Measurements from ENCODE around the gene TCF7.

TCF7 gene

DNA sequence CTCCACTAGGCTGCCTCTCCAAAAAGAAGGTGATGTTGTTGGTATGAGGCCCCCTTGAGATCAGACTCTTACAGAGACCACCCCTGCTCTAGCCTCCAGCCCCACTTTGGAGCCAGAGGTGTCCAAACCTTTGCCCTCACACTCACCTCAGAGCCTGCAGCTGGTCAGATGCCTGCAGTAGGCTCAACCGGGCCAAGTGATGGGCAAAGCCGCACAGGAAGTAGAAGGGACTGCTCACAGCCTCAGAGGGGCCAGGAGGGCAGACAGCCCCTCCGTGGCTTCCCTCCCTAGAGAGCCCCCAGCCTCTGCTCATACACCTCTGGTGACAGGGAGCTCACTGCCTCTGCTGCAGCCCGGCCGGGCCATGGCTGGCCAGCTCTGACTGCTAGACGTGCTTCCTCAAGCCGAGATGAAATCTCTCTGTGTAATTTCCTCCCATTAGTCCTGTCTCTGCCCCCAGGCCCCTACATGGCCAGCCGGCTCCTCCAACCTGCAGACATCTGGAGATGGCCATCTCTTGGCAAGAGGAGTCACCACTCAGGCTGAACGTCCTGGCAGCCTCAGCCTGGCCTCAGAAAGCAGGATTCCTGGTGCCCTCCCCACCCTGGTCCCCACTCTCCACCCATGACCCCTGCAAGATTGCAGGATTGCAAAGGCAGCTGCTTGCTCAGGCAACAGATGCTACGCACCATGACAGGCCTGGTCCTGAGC lies 7.3 kb upstream of the TCF7 start:
- Histone ChIP-seq H3K27ac (ENCODE audit: low read depth, low read length) (no peak overlapping the region), H3K9me3 (ENCODE audit: insufficient read depth, low read depth, low read length) (no peaks in the 10 kb centered on the region), H4K12ac (ENCODE audit: low read depth, low read length) (no peak overlapping the region), H3K4me1 (ENCODE audit: control insufficient read depth in 1 of 2, insufficient read depth in 2 of 2, low read length in 2 of 2) (peaks cover 7 to 15% of the 10 kb centered on the region in 2 experiments), H3K4ac (ENCODE audit: low read depth, low read length) (no peak overlapping the region), H3K18ac (ENCODE audit: low read length) (no peak overlapping the region), H3K27me3 (ENCODE audit: insufficient read depth, low read length) (peaks cover 5% of the 10 kb centered on the region), H3K36me3 (ENCODE audit: control insufficient read depth in 1 of 2, insufficient read depth in 2 of 2, low read length in 2 of 2) (no peaks in the 10 kb centered on the region), H3K79me1 (ENCODE audit: low read length) (no peaks in the 10 kb centered on the region), H4K8ac (ENCODE audit: low read depth, low read length) (no peak overlapping the region), H2BK12ac (ENCODE audit: low read length) (no peak overlapping the region), H2BK120ac (ENCODE audit: insufficient read depth, low read length, poor library complexity) (no peak overlapping the region), H3K4me2 (ENCODE audit: low read length) (no peak overlapping the region), H3K23ac (ENCODE audit: low read length) (no peak overlapping the region), H3K9ac (ENCODE audit: low read length) (no peak overlapping the region), H4K91ac (ENCODE audit: low read depth, low read length) (no peak overlapping the region), H3K4me3 (ENCODE audit: low read depth, low read length) (no peak overlapping the region), H2BK5ac (ENCODE audit: low read depth, low read length, poor library complexity) (no peak overlapping the region), H2AFZ (ENCODE audit: insufficient read depth, low read length, poor library complexity) (no peak overlapping the region), H2AK5ac (ENCODE audit: low read length) (no peak overlapping the region), H3K79me2 (ENCODE audit: control insufficient read depth, insufficient read depth, low read length, poor library complexity) (no peaks in the 10 kb centered on the region), H3K14ac (ENCODE audit: low read length) (no peak overlapping the region)
- peak; percentile 52 to 73 for DNase-seq
- no CpG with 5 or more reads among the region's 10 CpGs for WGBS (ENCODE audit: extremely low coverage, insufficient coverage, insufficient read length)

- no peak overlapping the region for H2AFZ ChIP-seq (ENCODE audit: insufficient read depth, low read length, poor library complexity)
- no peak overlapping the region for H3K23ac ChIP-seq (ENCODE audit: low read length)
- H3K4me2 ChIP-seq (ENCODE audit: low read length) = no peak overlapping the region
- H2BK12ac ChIP-seq (ENCODE audit: low read length) = no peak overlapping the region
- no peak overlapping the region for H3K27ac ChIP-seq (ENCODE audit: low read depth, low read length)
- no peaks in the 10 kb centered on the region for H3K36me3 ChIP-seq (ENCODE audit: control insufficient read depth in 1 of 2, insufficient read depth in 2 of 2, low read length in 2 of 2)
- H2AK5ac ChIP-seq (ENCODE audit: low read length) = no peak overlapping the region
- no peak overlapping the region for H2BK5ac ChIP-seq (ENCODE audit: low read depth, low read length, poor library complexity)
- H3K18ac ChIP-seq (ENCODE audit: low read length) = no peak overlapping the region
- H3K9ac ChIP-seq (ENCODE audit: low read length) = no peak overlapping the region
- no peak overlapping the region for H3K4ac ChIP-seq (ENCODE audit: low read depth, low read length)
- no CpG with 5 or more reads among the region's 3 CpGs for WGBS (ENCODE audit: extremely low coverage, insufficient coverage, insufficient read length)
- H4K8ac ChIP-seq (ENCODE audit: low read depth, low read length) = no peak overlapping the region
- H2BK120ac ChIP-seq (ENCODE audit: insufficient read depth, low read length, poor library complexity) = no peak overlapping the region
- H3K4me1 ChIP-seq (ENCODE audit: control insufficient read depth in 1 of 2, insufficient read depth in 2 of 2, low read length in 2 of 2) = peaks cover 7 to 15% of the 10 kb centered on the region in 2 experiments
- peaks cover 7% of the 10 kb centered on the region for H3K27me3 ChIP-seq (ENCODE audit: insufficient read depth, low read length)
- no peak overlapping the region for H4K91ac ChIP-seq (ENCODE audit: low read depth, low read length)
- H3K79me1 ChIP-seq (ENCODE audit: low read length) = no peaks in the 10 kb centered on the region
- H4K12ac ChIP-seq (ENCODE audit: low read depth, low read length) = no peak overlapping the region
- no peak overlapping the region for H3K4me3 ChIP-seq (ENCODE audit: low read depth, low read length)
- DNase-seq = no peak
- H3K9me3 ChIP-seq (ENCODE audit: insufficient read depth, low read depth, low read length) = no peaks in the 10 kb centered on the region
- H3K14ac ChIP-seq (ENCODE audit: low read length) = no peak overlapping the region
- H3K79me2 ChIP-seq (ENCODE audit: control insufficient read depth, insufficient read depth, low read length, poor library complexity) = no peaks in the 10 kb centered on the region
Observed at GRCh38 chr5:134107779-134108178, 6.7 kb upstream of the TCF7 start.

DNA sequence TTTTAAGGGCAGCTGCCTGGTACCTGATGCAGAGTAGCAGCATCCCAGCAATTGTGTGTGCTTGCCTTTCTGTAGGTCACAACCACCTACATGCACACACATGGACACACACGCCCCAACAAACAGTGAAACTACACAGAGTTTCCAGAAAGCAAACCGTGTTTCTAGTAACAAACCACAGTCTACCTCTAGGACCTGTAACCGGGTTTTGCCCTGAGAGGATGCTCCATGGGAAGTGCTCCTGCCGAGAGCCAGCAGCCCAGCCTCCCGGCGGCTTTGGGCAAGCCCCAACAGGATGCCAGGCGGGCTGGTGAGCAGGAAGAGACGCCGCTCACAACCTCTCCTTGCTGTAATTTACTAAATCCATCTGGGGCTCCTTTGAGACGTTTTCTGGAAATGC lies 4.1 kb upstream of the TCF7 start:
- Histone ChIP-seq H4K91ac (ENCODE audit: low read depth, low read length) (no peak overlapping the region), H3K36me3 (ENCODE audit: control insufficient read depth in 1 of 2, insufficient read depth in 2 of 2, low read length in 2 of 2) (no peaks in the 10 kb centered on the region), H2AK5ac (ENCODE audit: low read length) (no peak overlapping the region), H2AFZ (ENCODE audit: insufficient read depth, low read length, poor library complexity) (no peak overlapping the region), H3K4me3 (ENCODE audit: low read depth, low read length) (no peak overlapping the region), H3K79me1 (ENCODE audit: low read length) (peaks cover 7% of the 10 kb centered on the region), H3K27me3 (ENCODE audit: insufficient read depth, low read length) (peaks cover 18% of the 10 kb centered on the region), H3K27ac (ENCODE audit: low read depth, low read length) (no peak overlapping the region), H2BK5ac (ENCODE audit: low read depth, low read length, poor library complexity) (no peak overlapping the region), H3K9me3 (ENCODE audit: insufficient read depth, low read depth, low read length) (peaks cover 4% of the 10 kb centered on the region), H3K23ac (ENCODE audit: low read length) (no peak overlapping the region), H4K8ac (ENCODE audit: low read depth, low read length) (no peak overlapping the region), H2BK120ac (ENCODE audit: insufficient read depth, low read length, poor library complexity) (no peak overlapping the region), H3K4ac (ENCODE audit: low read depth, low read length) (no peak overlapping the region), H3K4me2 (ENCODE audit: low read length) (no peak overlapping the region), H3K79me2 (ENCODE audit: control insufficient read depth, insufficient read depth, low read length, poor library complexity) (peaks cover 2% of the 10 kb centered on the region), H3K18ac (ENCODE audit: low read length) (no peak overlapping the region), H2BK12ac (ENCODE audit: low read length) (no peak overlapping the region), H3K9ac (ENCODE audit: low read length) (no peak overlapping the region), H3K4me1 (ENCODE audit: control insufficient read depth in 1 of 2, insufficient read depth in 2 of 2, low read length in 2 of 2) (peaks cover 13 to 24% of the 10 kb centered on the region in 2 experiments), H3K14ac (ENCODE audit: low read length) (no peak overlapping the region), H4K12ac (ENCODE audit: low read depth, low read length) (no peak overlapping the region)
- no peak for DNase-seq
- no CpG with 5 or more reads among the region's 10 CpGs for WGBS (ENCODE audit: extremely low coverage, insufficient coverage, insufficient read length)

GRCh38 chr5:134111741-134112647 lies 2.5 kb upstream of the TCF7 start:
- Histone ChIP-seq H3K4me3 (ENCODE audit: low read depth, low read length) (no peak overlapping the region), H3K9ac (ENCODE audit: low read length) (no peak overlapping the region), H2AFZ (ENCODE audit: insufficient read depth, low read length, poor library complexity) (no peak overlapping the region), H4K91ac (ENCODE audit: low read depth, low read length) (no peak overlapping the region), H2BK120ac (ENCODE audit: insufficient read depth, low read length, poor library complexity) (no peak overlapping the region), H2AK5ac (ENCODE audit: low read length) (no peak overlapping the region), H3K79me1 (ENCODE audit: low read length) (peaks cover 7% of the 10 kb centered on the region), H3K18ac (ENCODE audit: low read length) (no peak overlapping the region), H2BK12ac (ENCODE audit: low read length) (no peak overlapping the region), H3K9me3 (ENCODE audit: insufficient read depth, low read depth, low read length) (peaks cover 4% of the 10 kb centered on the region), H3K27ac (ENCODE audit: low read depth, low read length) (no peak overlapping the region), H3K23ac (ENCODE audit: low read length) (no peak overlapping the region), H3K4me2 (ENCODE audit: low read length) (no peak overlapping the region), H3K4ac (ENCODE audit: low read depth, low read length) (no peak overlapping the region), H4K12ac (ENCODE audit: low read depth, low read length) (no peak overlapping the region), H3K14ac (ENCODE audit: low read length) (no peak overlapping the region), H3K79me2 (ENCODE audit: control insufficient read depth, insufficient read depth, low read length, poor library complexity) (peaks cover 2% of the 10 kb centered on the region), H3K36me3 (ENCODE audit: control insufficient read depth in 1 of 2, insufficient read depth in 2 of 2, low read length in 2 of 2) (peaks cover 0 to 3% of the 10 kb centered on the region in 2 experiments), H3K4me1 (ENCODE audit: control insufficient read depth in 1 of 2, insufficient read depth in 2 of 2, low read length in 2 of 2) (peaks cover 14 to 22% of the 10 kb centered on the region in 2 experiments), H2BK5ac (ENCODE audit: low read depth, low read length, poor library complexity) (no peak overlapping the region), H3K27me3 (ENCODE audit: insufficient read depth, low read length) (peaks cover 18% of the 10 kb centered on the region), H4K8ac (ENCODE audit: low read depth, low read length) (no peak overlapping the region)
- no peak for DNase-seq
- no CpG with 5 or more reads among the region's 6 CpGs for WGBS (ENCODE audit: extremely low coverage, insufficient coverage, insufficient read length)

Measured in trophoblast cell (in vitro differentiated cells and primary cell).